ENCODE data around the gene CHMP1B.
A peak's percentile ranks its signal among the peaks of the same experiment; 100 is the strongest.

The CHMP1B gene

GRCh38 chr18:11844436-11844835, 6.8 kb upstream of the CHMP1B start:
- no peak for TF ChIP-seq CTCF (IDR thresholded peaks at IDR 0.05; ENCODE audit: extremely low read depth, insufficient read depth, missing control alignments)
- DNase-seq (ENCODE audit: low spot score): no peak
- in situ Hi-C loops (cut with MboI; ENCODE audit: low pct_unique_long_range_greater_than_20kb, low sequenced_read_pairs, unreplicated experiment): no loop called here

- TF ChIP-seq CTCF (IDR thresholded peaks at IDR 0.05; ENCODE audit: extremely low read depth, insufficient read depth, missing control alignments): no peak
- in situ Hi-C loops (cut with MboI; ENCODE audit: low pct_unique_long_range_greater_than_20kb, low sequenced_read_pairs, unreplicated experiment): no loop called here
Observed at GRCh38 chr18:11845654-11846053, 5.6 kb upstream of the CHMP1B start.

GRCh38 chr18:11847811-11848210, 3.4 kb upstream of the CHMP1B start:
- in situ Hi-C loops (cut with MboI; ENCODE audit: low pct_unique_long_range_greater_than_20kb, low sequenced_read_pairs, unreplicated experiment): no loop called here
- no peak for TF ChIP-seq CTCF (IDR thresholded peaks at IDR 0.05; ENCODE audit: extremely low read depth, insufficient read depth, missing control alignments)
- DNase-seq (ENCODE audit: low spot score): no peak

More at GRCh38 chr18:11845654-11846053, 5.6 kb upstream of the CHMP1B start:
- DNase-seq (ENCODE audit: low spot score): no peak

- no peak for DNase-seq (ENCODE audit: low spot score)
- in situ Hi-C loops (cut with MboI; ENCODE audit: low pct_unique_long_range_greater_than_20kb, low sequenced_read_pairs, unreplicated experiment): no loop called here
- no peak for TF ChIP-seq CTCF (IDR thresholded peaks at IDR 0.05; ENCODE audit: extremely low read depth, insufficient read depth, missing control alignments)
Observed at GRCh38 chr18:11849279-11849678, 1.9 kb upstream of the CHMP1B start.

- in situ Hi-C loops (cut with MboI; ENCODE audit: low pct_unique_long_range_greater_than_20kb, low sequenced_read_pairs, unreplicated experiment): no loop called here
- TF ChIP-seq CTCF (IDR thresholded peaks at IDR 0.05; ENCODE audit: extremely low read depth, insufficient read depth, missing control alignments): no peak
- DNase-seq (ENCODE audit: low spot score): no peak
Observed at GRCh38 chr18:11849841-11850634, 1.2 kb upstream of the CHMP1B start.

- peak; percentile 38 for DNase-seq (ENCODE audit: low spot score)
- in situ Hi-C loops (cut with MboI; ENCODE audit: low pct_unique_long_range_greater_than_20kb, low sequenced_read_pairs, unreplicated experiment): no loop called here
Observed at GRCh38 chr18:11850821-11851145, 430 bp upstream of the CHMP1B start.

More at GRCh38 chr18:11850821-11851145, 430 bp upstream of the CHMP1B start:
- no peak for TF ChIP-seq CTCF (IDR thresholded peaks at IDR 0.05; ENCODE audit: extremely low read depth, insufficient read depth, missing control alignments)

Data from GM13977 (cell line).